Measurements from ENCODE around the gene ZNHIT1. TPM values are rescaled to one million over a fixed set of nuclear protein-coding genes. Genes with fewer than 3 reads are reported as not detected.
"Not testable (repeated sequence)": the region's sequence is repeated elsewhere in the genome, so short reads cannot be mapped to it uniquely, and the experiment has no call there.

Gene ZNHIT1
- total RNA-seq, 4 donors from 2014 or later, result 60.6 to 86.7 (median 77.6) TPM

GRCh38 chr7:101198476-101198875 lies 19.5 kb upstream of the ZNHIT1 start:
- Histone ChIP-seq H3K36me3 (no peaks in the 10 kb centered on the region), H3K27ac (replicated peaks in 1 of 4) (no peak overlapping the region), H3K4me3 (no peak overlapping the region), H3K4me1 (peaks cover 8 to 12% (median 11%) of the 10 kb centered on the region in 4 donors), H3K27me3 (peaks cover 6 to 94% (median 32%) of the 10 kb centered on the region in 4 donors), H3K9me3 (no peaks in the 10 kb centered on the region)
- no peak for DNase-seq (ENCODE audit: extremely low spot score)
- TF ChIP-seq POLR2AphosphoS5 (IDR thresholded peaks at IDR 0.05) (no peak), EP300 (IDR thresholded peaks at IDR 0.05) (no peak), CTCF (IDR thresholded peaks at IDR 0.05) (no peak), POLR2A (IDR thresholded peaks at IDR 0.05; ENCODE audit: low read depth) (no peak)
- 71% methylated on average over 14 of the region's 14 CpGs for WGBS
- intact Hi-C loops (cut with DNase I), result loop anchor here (10.0 kb wide), 1 partner anchor 54 kb away; no protein-coding TSS in a partner anchor

- not testable (repeated sequence) for H3K9me3 ChIP-seq; H3K36me3 ChIP-seq; DNase-seq (ENCODE audit: extremely low spot score); H3K27ac ChIP-seq (replicated peaks in 1 of 4); H3K4me3 ChIP-seq
- intact Hi-C loops (cut with DNase I), result loop anchor here (10.0 kb wide), 1 partner anchor 55 kb away; no protein-coding TSS in a partner anchor
- Histone ChIP-seq H3K27me3 (peaks cover 6 to 94% (median 32%) of the 10 kb centered on the region in 4 donors), H3K4me1 (peaks cover 8 to 12% (median 11%) of the 10 kb centered on the region in 4 donors)
- WGBS, result 95% methylated on average over 10 of the region's 10 CpGs
Observed at GRCh38 chr7:101199522-101199921, 18.4 kb upstream of the ZNHIT1 start.

GRCh38 chr7:101200504-101200861 lies 17.5 kb upstream of the ZNHIT1 start:
- Histone ChIP-seq H3K9me3 (no peaks in the 10 kb centered on the region), H3K27me3 (peaks cover 6 to 86% (median 32%) of the 10 kb centered on the region in 4 donors), H3K4me1 (peaks cover 8 to 12% (median 11%) of the 10 kb centered on the region in 4 donors), H3K4me3 (no peak overlapping the region), H3K27ac (replicated peaks in 1 of 4) (no peak overlapping the region), H3K36me3 (no peaks in the 10 kb centered on the region)
- 93% methylated on average over 2 of the region's 2 CpGs for WGBS
- intact Hi-C loops (cut with DNase I), result no loop called here
- TF ChIP-seq POLR2AphosphoS5 (IDR thresholded peaks at IDR 0.05) (no peak), POLR2A (IDR thresholded peaks at IDR 0.05; ENCODE audit: low read depth) (no peak), CTCF (IDR thresholded peaks at IDR 0.05) (no peak), EP300 (IDR thresholded peaks at IDR 0.05) (no peak)
- no peak for DNase-seq (ENCODE audit: extremely low spot score)

GRCh38 chr7:101200862-101201599 lies 16.9 kb upstream of the ZNHIT1 start, which contains the start of gene MOGAT3:
Gene MOGAT3 (minus strand): TSS chr7:101201036. CDS start chr7:101200854, 182 bp downstream.
- peak within 1 kb of the TSS; percentile 11 to 37 (median 25) for H3K4me3 ChIP-seq
- peaks cover 8 to 12% (median 11%) of the 10 kb centered on the region in 4 donors for H3K4me1 ChIP-seq
- 41% methylated on average over 19 of the region's 21 CpGs for WGBS
- H3K36me3 ChIP-seq, result peaks cover 2 to 4% (median 3%) of the 10 kb centered on the region in 4 donors
- intact Hi-C loops (cut with DNase I), result no loop called here
- TF ChIP-seq EP300 (IDR thresholded peaks at IDR 0.05), result no peak
- H3K9me3 ChIP-seq, result no peaks in the 10 kb centered on the region
- no peak within 1 kb of the TSS for H3K27ac ChIP-seq (replicated peaks in 1 of 4)
- DNase-seq (ENCODE audit: extremely low spot score), result no peak
- peaks cover 6 to 81% (median 32%) of the 10 kb centered on the region in 4 donors for H3K27me3 ChIP-seq

GRCh38 chr7:101201695-101202602 lies 16.0 kb upstream of the ZNHIT1 start:
- DNase-seq (ENCODE audit: extremely low spot score), result no peak
- intact Hi-C loops (cut with DNase I), result no loop called here

More at GRCh38 chr7:101201695-101202602, 16.0 kb upstream of the ZNHIT1 start:
- Histone ChIP-seq H3K4me3 (peak overlapping the region; percentile 11 to 37 (median 25)), H3K36me3 (peaks cover 9 to 13% (median 11%) of the 10 kb centered on the region in 4 donors), H3K4me1 (peaks cover 8 to 12% (median 11%) of the 10 kb centered on the region in 4 donors), H3K9me3 (no peaks in the 10 kb centered on the region), H3K27me3 (peaks cover 6 to 72% (median 30%) of the 10 kb centered on the region in 4 donors), H3K27ac (replicated peaks in 1 of 4) (no peak overlapping the region)
- TF ChIP-seq POLR2AphosphoS5 (IDR thresholded peaks at IDR 0.05), result no peak
- TF ChIP-seq POLR2A (IDR thresholded peaks at IDR 0.05; ENCODE audit: low read depth), result no peak
- no peak for TF ChIP-seq CTCF (IDR thresholded peaks at IDR 0.05)
- no peak for TF ChIP-seq EP300 (IDR thresholded peaks at IDR 0.05)
- 23% methylated on average over 24 of the region's 75 CpGs for WGBS
